Erythroblast (primary cell): ENCODE data around the gene CASR.

Experiments used
- DNase-seq, 2 experiments: peaks; one replicate each; lab custom pipeline; 2025; lab: John Stamatoyannopoulos, UW
- GATA1 ChIP-seq: IDR thresholded peaks from 2 replicates; pipeline ENCODE4 v1.6.1; 2011; ENCODE audit warnings: low read depth, mild to moderate bottlenecking, control low read depth, low read length, moderate library complexity
- POLR2A ChIP-seq: IDR thresholded peaks from 2 replicates; pipeline ENCODE4 v1.6.1; 2011; ENCODE audit warnings: mild to moderate bottlenecking, low read length

Gene CASR

DNA sequence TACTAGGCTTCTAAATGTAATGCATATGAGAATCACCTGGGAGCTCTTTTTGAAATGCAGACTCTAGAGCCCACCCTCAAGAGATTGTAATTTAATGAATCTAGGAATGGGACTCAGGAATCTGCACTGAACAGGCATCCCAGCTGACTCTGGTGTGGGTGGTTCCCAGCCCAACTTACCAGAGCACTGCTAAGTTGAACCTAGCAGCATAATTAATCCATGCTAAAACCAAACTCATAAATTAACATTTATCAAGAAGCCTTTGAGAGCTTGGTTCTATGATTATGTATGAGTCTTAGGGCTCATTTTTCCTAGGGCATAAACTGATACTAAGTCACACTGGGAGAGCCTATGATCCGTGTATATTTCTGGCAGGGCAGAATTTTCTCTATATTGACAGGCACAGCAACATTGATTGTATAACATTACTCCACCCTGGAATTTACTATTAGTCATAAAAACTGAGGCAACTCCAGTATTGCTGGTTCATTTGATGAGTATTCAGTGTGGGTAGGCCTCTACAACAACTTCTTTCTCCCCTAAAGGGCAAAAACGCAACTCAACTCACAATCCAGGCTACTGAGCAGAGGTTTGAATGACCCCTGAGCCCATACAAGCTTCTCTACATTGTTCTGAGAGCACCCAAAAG, 130.9 kb downstream of the CASR start:
- DNase-seq = no peak
- TF ChIP-seq GATA1 = no peak
- no peak for TF ChIP-seq POLR2A

GRCh38 chr3:122315619-122316018, 132.2 kb downstream of the CASR start:
- TF ChIP-seq GATA1 (no peak), POLR2A (no peak)
- no peak for DNase-seq

DNA sequence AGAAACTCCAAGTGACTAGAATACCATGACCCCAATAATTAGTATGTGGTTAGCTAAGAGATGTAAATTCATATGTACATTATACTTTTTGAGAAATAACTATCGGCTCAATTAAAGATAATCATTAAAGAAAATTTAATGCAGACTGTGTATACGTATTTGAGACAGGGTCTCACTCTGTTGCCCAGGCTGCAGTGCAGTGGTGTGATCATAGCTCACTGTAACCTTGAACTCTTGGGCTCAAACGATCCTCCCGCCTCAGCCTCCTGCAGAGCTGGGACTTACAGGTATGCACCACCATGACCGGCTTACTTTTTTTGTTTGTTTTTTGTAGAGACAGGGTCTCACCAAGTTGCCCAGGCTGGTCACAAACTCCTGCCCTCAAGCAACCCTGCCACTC, 132.9 kb downstream of the CASR start:
- TF ChIP-seq GATA1 = no peak
- TF ChIP-seq POLR2A = no peak
- no peak for DNase-seq

- no peak for TF ChIP-seq POLR2A
- no peak for TF ChIP-seq GATA1
- no peak for DNase-seq
These were observed 135.2 kb downstream of the CASR start for GRCh38 chr3:122318620-122319019.

GRCh38 chr3:122322095-122323075, 138.9 kb downstream of the CASR start:
- TF ChIP-seq GATA1 (no peak), POLR2A (no peak)
- DNase-seq = no peak

GRCh38 chr3:122324871-122325323, 141.4 kb downstream of the CASR start, which contains the start of gene CSTA:
Gene CSTA (plus strand): TSS chr3:122325248. CDS start chr3:122325293, 45 bp downstream.
- no peak for TF ChIP-seq GATA1
- no peak for TF ChIP-seq POLR2A
- DNase-seq = no peak

- DNase-seq = no peak
These were observed 142.3 kb downstream of the CASR start for GRCh38 chr3:122325769-122326168.

DNA sequence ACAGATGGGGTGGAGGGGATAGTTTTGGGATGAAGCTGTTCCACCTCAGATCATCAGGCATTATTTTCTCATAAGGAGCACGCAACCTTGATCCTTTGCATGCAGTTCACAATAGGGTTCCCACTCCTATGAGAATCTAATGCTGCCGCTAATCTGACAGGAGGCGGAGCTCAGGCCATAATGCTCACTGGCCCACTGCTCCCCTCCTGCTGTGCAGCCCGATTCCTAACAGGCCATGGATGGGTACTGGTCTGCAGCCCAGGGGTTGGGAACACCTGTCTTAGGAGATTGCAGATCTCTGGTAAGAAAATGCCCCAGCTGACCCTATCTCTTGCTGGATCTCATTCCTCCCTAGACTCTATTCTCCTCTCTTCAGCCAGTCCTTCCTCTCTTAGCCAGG, 148.4 kb downstream of the CASR start:
- TF ChIP-seq GATA1 (no peak), POLR2A (no peak)
- no peak for DNase-seq

More at GRCh38 chr3:122325769-122326168, 142.3 kb downstream of the CASR start:
- TF ChIP-seq POLR2A (no peak), GATA1 (no peak)

GRCh38 chr3:122332551-122332950, 149.1 kb downstream of the CASR start:
- DNase-seq = no peak
- TF ChIP-seq POLR2A (no peak), GATA1 (no peak)
